ENCODE measurements around the gene PRKD1. TPM values are rescaled to one million over a fixed set of nuclear protein-coding genes. Genes with fewer than 3 reads are reported as not detected.

Gene PRKD1
- total RNA-seq, 3 donors from 2014 or later, result 0.93 to 10.2 (median 3.1) TPM

DNA sequence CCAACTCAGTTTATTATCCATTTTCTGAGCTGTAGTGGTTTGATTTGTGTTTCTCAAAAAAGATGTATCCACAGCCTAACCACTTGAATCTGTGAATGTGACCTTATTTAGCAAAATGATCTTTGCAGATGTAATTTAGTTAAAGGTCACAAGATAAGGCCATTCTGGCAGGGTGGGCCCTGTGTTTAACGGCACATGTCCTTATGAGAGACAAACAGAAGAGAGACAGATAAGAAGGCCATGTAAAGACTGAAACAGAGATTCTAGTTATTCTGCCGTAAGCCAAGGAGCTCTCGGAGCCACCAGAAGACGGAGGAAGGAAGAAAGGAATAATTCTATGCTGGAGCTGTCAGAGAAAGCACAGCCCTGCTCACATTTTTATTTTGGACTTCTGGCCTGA, 374.2 kb downstream of the PRKD1 start:
- intact Hi-C loops (cut with DNase I, micrococcal nuclease), result loop anchor here in 1 of 2 donors (5.0 to 10.0 kb wide), 2 partner anchors 454 to 661 kb away; no protein-coding TSS in a partner anchor
- Histone ChIP-seq H3K9me3 (no peaks in the 10 kb centered on the region), H3K36me3 (ENCODE audit: low read depth) (no peaks in the 10 kb centered on the region), H3K4me1 (ENCODE audit: low read depth) (no peaks in the 10 kb centered on the region), H3K4me3 (no peak overlapping the region)
- TF ChIP-seq CTCF (IDR thresholded peaks at IDR 0.05), result no peak
- DNase-seq (no peak), ATAC-seq (no peak)

GRCh38 chr14:29548948-29549370, 378.7 kb downstream of the PRKD1 start:
- ATAC-seq, result peak; percentile 57
- Histone ChIP-seq H3K4me3 (no peak overlapping the region), H3K36me3 (ENCODE audit: low read depth) (no peaks in the 10 kb centered on the region), H3K9me3 (no peaks in the 10 kb centered on the region), H3K4me1 (ENCODE audit: low read depth) (no peaks in the 10 kb centered on the region)
- peak; percentile 25 for TF ChIP-seq CTCF (IDR thresholded peaks at IDR 0.05)
- DNase-seq, result peak in 1 of 3 donors; percentile 21
- intact Hi-C loops (cut with DNase I, micrococcal nuclease), result loop anchor here in 1 of 2 donors (5.0 kb wide), 1 partner anchor 458 kb away; no protein-coding TSS in a partner anchor

DNA sequence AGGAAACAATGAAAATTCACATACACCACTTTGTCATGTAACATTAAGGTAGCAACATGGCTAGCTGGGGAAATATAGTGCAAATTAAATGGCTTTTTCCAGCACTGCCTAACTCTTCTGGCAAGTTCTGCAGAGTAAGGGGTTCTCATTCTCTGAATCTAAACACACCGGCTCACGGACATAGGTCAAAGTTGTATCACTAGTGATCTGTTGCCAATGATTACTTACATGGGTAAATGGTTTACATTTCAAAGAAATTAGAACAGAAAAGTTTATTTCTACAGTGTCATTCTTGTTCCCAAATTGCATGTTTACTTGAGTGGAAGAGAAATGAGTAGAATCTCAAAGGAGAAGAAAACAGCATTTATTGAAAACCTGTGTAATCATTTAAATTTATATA, 381.9 kb downstream of the PRKD1 start:
- Histone ChIP-seq H3K36me3 (ENCODE audit: low read depth) (no peaks in the 10 kb centered on the region), H3K9me3 (no peaks in the 10 kb centered on the region), H3K4me3 (no peak overlapping the region), H3K4me1 (ENCODE audit: low read depth) (no peaks in the 10 kb centered on the region)
- no peak for TF ChIP-seq CTCF (IDR thresholded peaks at IDR 0.05)
- intact Hi-C loops (cut with DNase I, micrococcal nuclease), result loop anchor here in 1 of 2 donors (5.0 kb wide), 1 partner anchor 462 kb away; no protein-coding TSS in a partner anchor
- ATAC-seq (no peak), DNase-seq (no peak)

DNA sequence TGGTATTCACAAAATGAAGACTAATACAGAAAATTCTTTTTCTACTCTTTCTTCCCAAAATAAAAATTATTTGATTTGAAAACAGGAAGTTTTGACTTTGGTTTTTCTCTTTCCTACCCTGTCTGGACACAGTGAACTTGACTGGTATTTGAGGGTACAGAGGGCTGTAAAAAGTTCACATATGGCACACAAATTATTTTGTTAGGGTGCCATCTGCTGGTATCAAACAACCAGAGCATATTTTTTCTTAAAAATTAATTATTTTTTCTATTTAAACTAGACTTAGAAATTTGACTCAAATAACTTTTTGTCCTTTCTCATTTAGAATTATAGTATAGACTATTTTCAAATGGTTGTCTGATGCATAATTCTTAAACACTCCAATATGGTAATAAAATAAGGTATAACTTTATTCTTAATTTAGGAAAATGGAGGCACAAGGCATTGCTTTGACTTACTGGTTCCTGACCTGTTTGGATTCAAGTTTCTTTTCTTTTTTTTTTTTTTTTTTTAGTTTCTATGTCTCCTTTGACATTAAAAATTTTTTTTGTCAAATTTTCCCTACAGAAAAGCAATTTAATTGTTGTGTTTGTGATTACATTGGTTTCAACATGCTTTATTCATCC, 390.6 kb downstream of the PRKD1 start:
- no peak for DNase-seq
- intact Hi-C loops (cut with DNase I, micrococcal nuclease), result loop anchor here in 1 of 2 donors (10.0 kb wide), 1 partner anchor 782 kb away; no protein-coding TSS in a partner anchor
- no peak for ATAC-seq

GRCh38 chr14:29529418-29529817, 398.2 kb downstream of the PRKD1 start:
- Histone ChIP-seq H3K36me3 (ENCODE audit: low read depth) (no peaks in the 10 kb centered on the region), H3K4me3 (no peak overlapping the region), H3K4me1 (ENCODE audit: low read depth) (no peaks in the 10 kb centered on the region), H3K9me3 (no peaks in the 10 kb centered on the region)
- intact Hi-C loops (cut with DNase I, micrococcal nuclease), result no loop called here
- TF ChIP-seq CTCF (IDR thresholded peaks at IDR 0.05), result no peak
- DNase-seq, result no peak
- ATAC-seq, result no peak

More for the DNA sequence above, 390.6 kb downstream of the PRKD1 start:
- no peak for TF ChIP-seq CTCF (IDR thresholded peaks at IDR 0.05)
- no peaks in the 10 kb centered on the region for H3K4me1 ChIP-seq (ENCODE audit: low read depth)
- H3K36me3 ChIP-seq (ENCODE audit: low read depth), result no peaks in the 10 kb centered on the region
- H3K4me3 ChIP-seq, result no peak overlapping the region
- no peaks in the 10 kb centered on the region for H3K9me3 ChIP-seq
